Upper lobe of left lung (tissue), 4 donors: ENCODE data around the gene B9D1.

Experiments used
- CTCF ChIP-seq, 6 experiments: fragments of 450-650 bp in 4 of 6; fragments of 200-600 bp in 2 of 6; sonication (generic) in 2 of 6; IDR thresholded peaks; one replicate each; pipeline ENCODE4 v1.5.1; 2016 to 2019; ENCODE audit warnings: antibody characterized with exemption in 6 of 6
- POLR2A ChIP-seq, 4 donors: fragments of 450-650 bp; IDR thresholded peaks; one replicate each; pipeline ENCODE4 v1.5.1; 2016 to 2017; ENCODE audit warnings: antibody characterized with exemption in 4 of 4, mild to moderate bottlenecking in 2 of 4

DNA sequence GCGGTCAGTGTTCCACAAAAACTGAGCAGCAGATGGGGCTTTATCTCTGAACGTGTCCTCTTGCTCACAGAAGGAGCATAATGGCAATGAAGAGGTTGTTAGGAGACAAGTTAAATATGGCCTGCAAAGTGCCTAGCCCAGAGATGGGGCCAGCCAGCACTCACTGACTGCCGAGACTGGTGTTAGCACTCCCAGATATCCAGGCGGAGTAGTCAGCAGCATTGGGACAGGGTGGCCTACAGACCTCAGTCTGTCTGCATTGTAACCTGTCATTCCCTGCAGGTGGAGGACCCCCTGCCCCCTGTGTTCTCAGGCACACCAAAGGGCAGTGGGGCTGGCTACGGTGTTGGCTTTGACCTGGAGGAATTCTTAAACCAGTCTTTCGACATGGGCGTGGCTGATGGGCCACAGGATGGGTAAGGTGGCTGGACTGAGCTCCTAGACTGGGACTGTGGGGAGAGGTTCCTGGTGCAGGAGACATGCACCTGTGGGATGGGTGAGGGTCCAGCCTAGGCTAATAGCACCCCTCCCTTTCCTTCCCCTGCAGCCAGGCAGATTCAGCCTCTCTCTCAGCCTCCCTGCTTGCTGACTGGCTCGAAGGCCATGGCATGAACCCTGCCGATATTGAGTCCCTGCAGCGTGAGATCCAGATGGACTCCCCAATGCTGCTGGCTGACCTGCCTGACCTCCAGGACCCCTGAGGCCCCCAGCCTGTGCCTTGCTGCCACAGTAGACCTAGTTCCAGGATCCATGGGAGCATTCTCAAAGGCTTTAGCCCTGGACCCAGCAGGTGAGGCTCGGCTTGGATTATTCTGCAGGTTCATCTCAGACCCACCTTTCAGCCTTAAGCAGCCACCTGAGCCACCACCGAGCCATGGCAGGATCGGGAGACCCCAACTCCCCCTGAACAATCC lies 20.3 kb upstream of the B9D1 start:
- TF ChIP-seq CTCF (IDR thresholded peaks at IDR 0.05) (no peak), POLR2A (IDR thresholded peaks at IDR 0.05) (no peak)
